Gastroesophageal sphincter (tissue), 3 donors: ENCODE results near the gene C15orf39.

Source experiments
- POLR2AphosphoS5 ChIP-seq: sonication (generic); formaldehyde crosslinking; IDR thresholded peaks from one replicate; pipeline ENCODE4 v1.6.1; 2017; ENCODE audit warnings: antibody characterized with exemption
- TF ChIP-seq, protein P1 (sequence below), 4 experiments: fragments of 200-600 bp in 2 of 4; fragments of 450-650 bp in 2 of 4; sonication (generic) in 1 of 4; IDR thresholded peaks; one replicate each; pipeline ENCODE4 v1.5.1; 2017 to 2019; ENCODE audit warnings: antibody characterized with exemption in 4 of 4, mild to moderate bottlenecking in 2 of 4, moderate library complexity in 2 of 4

GRCh38 chr15:75224281-75224680 lies 22.6 kb downstream of the C15orf39 start:
- TF ChIP-seq, protein P1, sequence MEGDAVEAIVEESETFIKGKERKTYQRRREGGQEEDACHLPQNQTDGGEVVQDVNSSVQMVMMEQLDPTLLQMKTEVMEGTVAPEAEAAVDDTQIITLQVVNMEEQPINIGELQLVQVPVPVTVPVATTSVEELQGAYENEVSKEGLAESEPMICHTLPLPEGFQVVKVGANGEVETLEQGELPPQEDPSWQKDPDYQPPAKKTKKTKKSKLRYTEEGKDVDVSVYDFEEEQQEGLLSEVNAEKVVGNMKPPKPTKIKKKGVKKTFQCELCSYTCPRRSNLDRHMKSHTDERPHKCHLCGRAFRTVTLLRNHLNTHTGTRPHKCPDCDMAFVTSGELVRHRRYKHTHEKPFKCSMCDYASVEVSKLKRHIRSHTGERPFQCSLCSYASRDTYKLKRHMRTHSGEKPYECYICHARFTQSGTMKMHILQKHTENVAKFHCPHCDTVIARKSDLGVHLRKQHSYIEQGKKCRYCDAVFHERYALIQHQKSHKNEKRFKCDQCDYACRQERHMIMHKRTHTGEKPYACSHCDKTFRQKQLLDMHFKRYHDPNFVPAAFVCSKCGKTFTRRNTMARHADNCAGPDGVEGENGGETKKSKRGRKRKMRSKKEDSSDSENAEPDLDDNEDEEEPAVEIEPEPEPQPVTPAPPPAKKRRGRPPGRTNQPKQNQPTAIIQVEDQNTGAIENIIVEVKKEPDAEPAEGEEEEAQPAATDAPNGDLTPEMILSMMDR (IDR thresholded peaks at IDR 0.05): no peak
- TF ChIP-seq POLR2AphosphoS5: no peak
